Fibroblast of peridontal ligament (primary cell): ENCODE data around the gene MAGI2.
A peak's percentile ranks its signal among the peaks of the same experiment; 100 is the strongest.

ENCODE experiments used
- DNase-seq: peaks from one replicate; pipeline ENCODE4 v3.0.0-alpha.2; 2010; ENCODE audit errors: extremely low read depth

The MAGI2 gene

GRCh38 chr7:78090616-78091015, 1362.9 kb downstream of the MAGI2 start:
- no peak for DNase-seq

- DNase-seq: no peak
Observed at GRCh38 chr7:78083476-78084120, 1369.9 kb downstream of the MAGI2 start.

- no peak for DNase-seq
Observed at GRCh38 chr7:78082556-78082955, 1370.9 kb downstream of the MAGI2 start.

GRCh38 chr7:78081888-78082287, 1371.6 kb downstream of the MAGI2 start:
- DNase-seq: no peak

GRCh38 chr7:78081344-78081743, 1372.1 kb downstream of the MAGI2 start:
- DNase-seq: no peak

GRCh38 chr7:78080811-78081210, 1372.7 kb downstream of the MAGI2 start:
- DNase-seq: no peak

- DNase-seq: peak; percentile 21
Observed at GRCh38 chr7:78080241-78080640, 1373.2 kb downstream of the MAGI2 start.

GRCh38 chr7:78074713-78075112, 1378.8 kb downstream of the MAGI2 start:
- no peak for DNase-seq

- DNase-seq: no peak
Observed at GRCh38 chr7:78073609-78074382, 1379.7 kb downstream of the MAGI2 start.

- DNase-seq: no peak
Observed at GRCh38 chr7:78072201-78072590, 1381.3 kb downstream of the MAGI2 start.

- DNase-seq: no peak
Observed at GRCh38 chr7:78071491-78072200, 1381.8 kb downstream of the MAGI2 start.

GRCh38 chr7:78066599-78066998, 1386.9 kb downstream of the MAGI2 start:
- DNase-seq: no peak

GRCh38 chr7:78063758-78064157, 1389.7 kb downstream of the MAGI2 start:
- no peak for DNase-seq

- DNase-seq: no peak
Observed at GRCh38 chr7:78062214-78062613, 1391.3 kb downstream of the MAGI2 start.

GRCh38 chr7:78057571-78057970, 1395.9 kb downstream of the MAGI2 start:
- DNase-seq: peak; percentile 80

GRCh38 chr7:78055599-78055998, 1397.9 kb downstream of the MAGI2 start:
- DNase-seq: no peak

GRCh38 chr7:78055001-78055573, 1398.4 kb downstream of the MAGI2 start:
- no peak for DNase-seq

GRCh38 chr7:78052112-78052511, 1401.4 kb downstream of the MAGI2 start:
- DNase-seq: no peak

- DNase-seq: no peak
Observed at GRCh38 chr7:78047800-78048199, 1405.7 kb downstream of the MAGI2 start.

- DNase-seq: no peak
Observed at GRCh38 chr7:78043159-78043558, 1410.3 kb downstream of the MAGI2 start.

- DNase-seq: no peak
Observed at GRCh38 chr7:78041423-78041822, 1412.0 kb downstream of the MAGI2 start.
